HG03469 (cell line): ENCODE data around the gene KIN.
"Not testable (repeated sequence)": the region's sequence is repeated elsewhere in the genome, so short reads cannot be mapped to it uniquely, and the experiment has no call there.

Source experiments
- ATAC-seq: cut with Tn5 transposase; IDR thresholded peaks from one replicate; pipeline ENCODE4 v1.9.1; 2021; ENCODE audit warnings: mild to moderate bottlenecking, moderate library complexity, moderate number of reproducible peaks; ENCODE audit not compliant: unreplicated experiment

KIN gene, protein sequence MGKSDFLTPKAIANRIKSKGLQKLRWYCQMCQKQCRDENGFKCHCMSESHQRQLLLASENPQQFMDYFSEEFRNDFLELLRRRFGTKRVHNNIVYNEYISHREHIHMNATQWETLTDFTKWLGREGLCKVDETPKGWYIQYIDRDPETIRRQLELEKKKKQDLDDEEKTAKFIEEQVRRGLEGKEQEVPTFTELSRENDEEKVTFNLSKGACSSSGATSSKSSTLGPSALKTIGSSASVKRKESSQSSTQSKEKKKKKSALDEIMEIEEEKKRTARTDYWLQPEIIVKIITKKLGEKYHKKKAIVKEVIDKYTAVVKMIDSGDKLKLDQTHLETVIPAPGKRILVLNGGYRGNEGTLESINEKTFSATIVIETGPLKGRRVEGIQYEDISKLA

DNA sequence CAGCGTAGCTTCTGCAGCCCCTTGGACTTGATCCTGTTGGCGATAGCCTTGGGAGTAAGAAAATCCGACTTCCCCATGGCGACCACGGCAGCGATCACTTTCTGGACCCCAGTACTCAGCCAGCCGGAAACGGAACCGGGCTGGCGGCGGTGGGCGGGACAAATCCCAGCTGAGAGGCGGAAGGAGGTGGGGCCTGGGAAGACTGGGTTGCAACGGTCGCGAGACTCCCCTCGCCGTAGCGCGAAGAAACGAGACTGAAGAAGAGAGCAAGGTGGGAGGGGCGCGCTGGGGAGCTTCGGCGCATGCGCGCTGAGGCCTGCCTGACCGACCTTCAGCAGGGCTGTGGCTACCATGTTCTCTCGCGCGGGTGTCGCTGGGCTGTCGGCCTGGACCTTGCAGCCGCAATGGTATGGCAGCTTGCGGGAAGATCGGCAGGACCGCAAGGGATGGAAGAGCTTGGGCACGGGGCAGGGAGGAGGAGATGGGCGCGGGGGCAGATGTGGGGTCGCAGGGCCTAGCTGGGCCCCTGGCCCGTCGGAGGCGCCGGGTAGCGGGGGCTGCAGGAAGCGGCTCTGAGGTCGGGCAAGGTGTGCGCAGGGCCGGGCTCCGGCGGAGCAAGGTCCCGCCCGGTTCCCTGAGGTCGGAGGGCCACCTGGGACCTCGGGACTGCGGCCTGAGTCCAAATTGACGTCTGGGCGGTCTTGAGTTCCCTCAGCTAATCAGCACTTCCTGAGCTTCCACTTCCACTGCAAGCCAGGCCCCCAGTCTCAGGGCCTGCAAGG, at the start of gene KIN, which contains the start of gene ATP5F1C:
Gene KIN, minus strand, starts transcription at position 137 of the 782 bp plus-strand sequence. Its CDS starts 60 bp downstream, at position 77.
Gene ATP5F1C, plus strand, starts transcription at position 321 of the 782 bp plus-strand sequence. Its CDS starts 31 bp downstream, at position 352.
- ATAC-seq: peak; percentile 92

DNA sequence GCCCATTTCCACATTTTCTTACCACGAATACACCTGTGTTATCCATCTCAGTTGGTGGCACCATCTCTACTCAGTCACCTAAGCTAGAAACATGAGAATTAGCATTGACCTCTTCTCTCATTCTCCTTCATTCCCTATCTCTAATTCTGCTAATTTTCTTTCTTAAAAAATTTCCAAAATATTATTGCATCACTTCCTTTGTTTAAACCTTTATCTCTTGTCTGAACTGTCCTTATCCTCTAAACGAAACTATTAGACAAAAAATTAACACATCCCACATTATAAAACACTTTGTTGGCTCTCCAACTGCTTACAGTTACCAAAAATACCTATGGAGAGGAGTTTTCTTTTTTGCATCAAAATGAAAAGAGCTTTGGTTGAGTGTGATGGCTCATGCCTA, 48.8 kb upstream of the KIN start:
- ATAC-seq: no peak

DNA sequence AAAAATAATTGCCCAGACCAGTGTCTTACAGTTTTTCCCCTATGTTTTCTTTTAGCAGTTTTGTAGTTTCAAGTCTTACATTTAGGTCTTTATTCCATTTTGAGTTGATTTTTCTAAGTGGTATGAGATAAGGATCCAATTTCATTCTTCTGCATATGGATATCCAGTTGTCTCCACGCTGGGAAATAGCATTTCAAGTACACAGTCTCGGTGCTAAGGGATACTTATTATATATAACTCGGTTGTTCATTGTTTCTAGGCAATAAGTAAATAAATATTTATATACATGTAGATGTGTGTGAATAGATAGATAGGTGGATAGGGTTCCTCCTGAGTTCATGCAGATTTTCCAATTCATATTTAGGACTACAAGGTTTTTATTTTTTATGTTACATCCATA, 46.5 kb upstream of the KIN start:
- no peak for ATAC-seq

DNA sequence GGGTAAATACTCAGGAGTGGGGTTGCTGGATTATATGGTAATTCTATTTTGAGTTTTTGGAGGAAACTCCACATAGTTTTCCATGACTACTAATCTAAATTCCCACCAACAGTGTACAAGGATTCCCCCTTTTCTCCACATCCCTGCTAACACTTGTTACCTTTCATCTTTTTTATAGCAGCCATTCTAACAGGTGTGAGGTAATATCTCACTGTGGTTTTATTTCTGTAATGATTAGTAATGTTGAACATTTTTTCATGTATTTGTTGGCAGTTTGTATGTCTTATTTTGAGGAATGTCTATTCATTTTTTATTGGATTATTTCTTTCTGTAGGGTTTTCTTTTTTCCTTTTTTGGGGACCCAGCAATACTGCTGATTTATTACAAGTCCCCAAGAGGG, 45.4 kb upstream of the KIN start:
- no peak for ATAC-seq

DNA sequence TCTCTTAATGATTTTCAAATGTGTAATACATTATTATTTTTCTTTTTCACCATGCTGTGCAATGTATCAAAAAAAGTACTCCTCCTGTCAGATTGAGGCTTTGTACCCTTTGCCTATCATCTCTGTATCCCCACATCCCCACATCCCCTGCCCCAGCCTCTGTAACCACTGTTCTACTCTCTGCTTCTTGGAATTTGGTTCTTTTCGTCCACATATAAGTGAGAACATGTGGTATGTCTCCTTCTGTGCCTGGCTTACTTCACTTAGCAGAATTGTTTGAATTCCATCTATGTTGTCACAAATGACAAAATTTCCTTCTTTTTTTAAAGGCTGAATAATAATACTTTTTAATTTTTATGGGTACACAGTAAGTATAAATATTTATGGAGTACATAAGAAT, 44.3 kb upstream of the KIN start:
- no peak for ATAC-seq

DNA sequence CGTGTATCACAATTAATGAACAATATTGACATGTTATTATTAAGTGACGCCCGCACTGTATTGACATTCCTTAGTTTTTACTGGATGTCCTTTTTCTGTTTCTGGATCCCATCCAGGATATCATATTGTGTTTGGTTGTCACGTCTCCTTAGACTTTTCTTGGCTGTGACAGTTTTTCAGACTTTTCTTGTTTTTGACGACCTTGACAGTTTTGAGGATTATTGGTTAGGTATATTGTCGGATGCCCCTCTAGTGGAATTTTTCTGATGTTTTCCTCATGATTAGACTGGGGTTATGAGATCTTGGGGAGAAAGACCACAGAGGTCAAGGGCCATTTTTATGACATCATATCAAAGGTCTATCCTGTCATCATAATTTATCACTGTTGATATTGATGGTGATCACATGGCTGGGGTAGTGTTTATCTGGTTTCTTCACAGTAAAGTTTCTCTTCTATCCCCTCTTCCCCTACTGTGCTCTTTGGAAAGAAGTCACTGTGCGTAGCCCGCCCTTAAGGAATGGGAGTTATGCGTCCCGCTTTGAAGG, 41.6 kb upstream of the KIN start:
- ATAC-seq: no peak

DNA sequence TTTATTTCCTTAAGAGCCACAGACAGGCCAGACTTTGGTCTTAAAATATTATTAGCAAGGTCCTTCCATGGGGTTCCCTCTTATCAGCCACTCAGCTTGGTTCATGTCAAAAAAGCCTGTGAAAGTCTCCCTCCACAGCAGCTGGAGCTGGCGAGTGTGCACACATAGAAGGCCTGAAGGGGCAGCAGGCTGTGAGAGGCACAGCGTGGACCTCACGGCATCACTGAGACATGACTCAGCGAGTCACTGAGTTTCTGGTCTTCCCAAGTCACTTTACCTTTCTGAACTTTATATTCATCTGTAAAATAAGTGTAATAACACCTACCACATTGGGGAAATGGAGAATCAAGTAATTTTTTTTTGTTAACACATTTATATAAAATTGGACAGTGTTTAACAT, 39.2 kb upstream of the KIN start:
- ATAC-seq: no peak

DNA sequence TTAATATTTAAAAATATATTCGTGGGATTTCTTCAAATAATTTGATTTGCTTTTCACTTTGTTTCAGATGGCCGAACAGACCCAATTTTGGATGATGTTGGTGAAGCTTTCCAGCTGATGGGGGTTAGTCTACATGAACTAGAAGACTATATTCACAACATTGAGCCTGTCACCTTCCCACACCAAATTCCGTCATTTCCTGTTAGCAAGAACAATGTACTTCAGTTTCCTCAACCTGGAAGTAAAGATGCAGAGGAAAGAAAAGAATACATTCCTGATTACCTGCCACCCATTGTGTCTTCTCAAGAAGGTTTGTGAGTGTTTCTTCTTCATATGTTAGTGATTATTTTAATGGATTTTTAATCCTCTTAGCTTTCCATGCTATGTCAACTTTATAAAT, 36.5 kb upstream of the KIN start:
- no peak for ATAC-seq

DNA sequence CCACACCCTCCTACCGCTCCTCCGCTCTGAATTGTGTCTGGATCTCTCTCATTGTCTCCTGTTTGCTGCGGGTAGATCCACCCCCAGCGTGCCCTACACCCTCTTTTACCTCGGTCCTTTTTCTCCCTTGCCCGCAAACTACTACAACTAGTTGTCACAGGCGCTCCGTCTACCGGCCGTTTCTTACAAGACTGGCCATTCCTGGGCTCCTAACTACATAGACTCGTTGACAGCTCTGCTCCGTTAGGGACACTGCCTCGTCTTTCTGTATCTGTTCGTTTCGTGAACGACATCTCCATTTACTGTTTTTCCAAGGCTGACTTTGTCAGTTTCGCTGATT, 31.3 kb upstream of the KIN start:
- ATAC-seq: peak; percentile 30

DNA sequence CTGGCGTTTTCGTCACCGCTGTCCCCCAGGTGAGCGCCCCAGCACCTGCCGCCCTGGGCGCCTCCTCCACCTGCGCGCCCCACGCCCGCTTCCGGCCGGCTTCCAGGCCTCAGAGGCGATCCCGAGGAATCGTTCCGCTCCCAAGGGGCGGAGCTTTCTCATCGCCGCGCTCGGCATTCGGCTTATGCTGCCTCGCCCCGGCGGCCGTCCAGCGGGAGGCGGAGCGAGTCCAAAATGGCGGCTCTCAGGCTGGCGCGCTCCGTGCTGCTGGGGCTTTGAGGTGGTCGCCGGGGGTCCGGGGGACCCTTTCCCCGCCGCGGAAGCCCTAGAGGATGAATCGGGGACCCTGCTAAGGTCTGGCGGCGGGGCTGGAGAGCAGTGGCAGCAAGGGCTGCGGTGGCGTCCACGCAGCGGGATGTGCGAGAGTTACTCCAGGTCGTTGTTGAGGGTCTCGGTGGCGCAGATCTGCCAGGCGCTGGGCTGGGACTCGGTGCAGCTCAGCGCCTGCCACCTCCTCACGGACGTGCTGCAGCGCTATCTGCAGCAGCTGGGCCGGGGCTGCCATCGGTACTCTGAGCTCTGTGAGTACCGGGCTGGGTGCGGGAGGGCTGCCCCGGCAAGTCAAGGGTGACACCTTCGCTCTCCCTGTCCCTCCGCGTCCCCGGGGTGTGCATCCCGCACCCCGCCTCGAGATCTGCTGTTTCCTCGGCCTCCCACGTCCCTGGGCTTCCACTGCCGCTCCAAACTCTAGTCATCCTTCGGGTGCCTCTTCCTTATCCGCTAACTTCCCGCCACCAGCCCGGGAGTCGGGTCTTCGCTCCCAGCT, 30.7 kb upstream of the KIN start, which contains the start of gene TAF3:
Gene TAF3, plus strand, starts transcription at position 211 of the 826 bp plus-strand sequence. Its CDS starts 205 bp downstream, at position 416.
- peak; percentile 73 for ATAC-seq

DNA sequence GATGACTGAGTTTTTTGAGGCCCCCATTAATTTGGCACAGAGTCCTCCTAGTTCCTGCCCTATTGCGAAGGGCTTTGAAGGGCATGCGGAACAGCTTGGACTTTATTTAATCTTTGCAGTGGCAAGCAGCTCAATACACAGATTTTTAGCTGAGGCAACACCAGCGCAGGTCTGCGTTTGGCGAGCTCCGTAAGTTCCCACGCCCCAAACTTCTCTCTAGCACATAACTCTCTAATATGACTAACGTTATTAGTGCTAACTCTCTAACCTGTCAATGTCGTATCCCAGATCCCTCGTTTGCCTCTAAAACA, 30.1 kb upstream of the KIN start:
- peak; percentile 11 for ATAC-seq

DNA sequence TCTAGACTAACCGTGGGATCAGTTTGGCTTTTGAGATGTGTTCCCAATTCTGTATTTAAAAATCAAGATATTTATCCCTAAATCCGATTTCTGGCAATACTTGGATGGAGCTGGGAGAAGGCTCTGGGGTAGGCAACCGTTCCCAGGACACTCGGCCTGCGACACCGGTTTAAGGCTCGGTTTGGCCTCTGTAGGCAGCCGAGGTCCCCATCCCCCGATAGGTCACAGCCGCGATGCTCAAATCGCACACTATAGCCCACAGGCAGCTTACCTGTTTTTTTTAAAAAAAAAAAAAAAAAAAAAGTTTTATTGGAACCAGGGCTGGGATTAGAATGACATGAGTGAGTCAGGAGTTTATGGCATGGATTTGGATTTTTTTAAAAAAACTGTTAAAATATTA, 29.8 kb upstream of the KIN start:
- no peak for ATAC-seq

DNA sequence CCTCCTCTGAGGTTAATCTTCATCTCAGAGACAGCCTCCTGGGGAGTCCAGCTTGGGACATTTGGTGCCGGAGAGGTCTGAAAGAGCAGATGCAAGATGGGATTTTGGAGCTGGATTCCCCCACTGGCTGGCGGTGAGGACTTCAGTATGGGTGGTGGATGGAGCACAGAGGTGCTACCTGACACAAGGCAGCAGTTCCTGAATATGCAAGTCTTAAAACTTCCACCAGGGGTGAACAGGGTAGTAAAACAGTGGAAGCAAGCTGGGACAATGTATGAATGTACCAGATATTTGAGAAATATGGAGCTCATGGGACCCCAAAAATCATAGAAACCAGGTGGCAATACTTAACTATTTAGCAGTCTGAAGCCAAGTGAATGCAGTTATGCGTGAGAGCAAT, 25.7 kb upstream of the KIN start:
- ATAC-seq: no peak

DNA sequence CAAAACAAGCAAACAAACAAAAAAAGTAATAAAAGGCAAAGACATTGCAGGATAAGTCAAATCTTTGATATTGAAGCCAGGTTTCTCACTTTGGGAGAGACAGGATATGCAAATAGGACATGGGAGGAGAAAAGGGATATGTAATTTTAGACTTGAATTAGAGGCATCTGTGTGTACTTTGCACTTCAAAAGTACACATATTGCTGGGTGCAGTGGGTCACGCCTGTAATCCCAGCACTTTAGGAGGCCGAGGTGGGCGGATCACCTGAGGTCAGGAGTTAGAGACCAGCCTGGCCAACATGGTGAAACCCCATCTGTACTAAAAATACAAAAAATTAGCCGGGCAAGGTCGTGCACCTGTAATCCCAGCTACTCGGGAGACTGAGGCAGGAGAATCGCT, 23.9 kb upstream of the KIN start:
- ATAC-seq: not testable (repeated sequence)

DNA sequence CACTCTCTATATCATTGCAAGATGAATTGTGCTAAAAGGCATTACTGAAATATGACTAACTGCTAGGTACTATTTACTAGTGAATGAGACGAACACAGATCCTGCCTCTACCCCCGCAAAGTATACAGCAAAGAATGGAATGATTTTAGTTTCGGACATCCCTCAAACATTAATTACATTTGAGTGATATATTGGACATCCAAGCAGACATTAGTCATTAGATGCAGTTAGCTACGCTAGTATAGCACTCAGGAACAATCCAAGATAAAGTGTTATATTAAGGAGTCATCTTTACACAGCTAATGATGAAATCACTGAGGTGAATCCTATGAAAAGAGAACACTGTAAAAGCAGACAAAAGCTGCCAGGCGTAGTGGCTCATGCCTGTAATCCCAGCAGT, 23.2 kb upstream of the KIN start:
- ATAC-seq: no peak

DNA sequence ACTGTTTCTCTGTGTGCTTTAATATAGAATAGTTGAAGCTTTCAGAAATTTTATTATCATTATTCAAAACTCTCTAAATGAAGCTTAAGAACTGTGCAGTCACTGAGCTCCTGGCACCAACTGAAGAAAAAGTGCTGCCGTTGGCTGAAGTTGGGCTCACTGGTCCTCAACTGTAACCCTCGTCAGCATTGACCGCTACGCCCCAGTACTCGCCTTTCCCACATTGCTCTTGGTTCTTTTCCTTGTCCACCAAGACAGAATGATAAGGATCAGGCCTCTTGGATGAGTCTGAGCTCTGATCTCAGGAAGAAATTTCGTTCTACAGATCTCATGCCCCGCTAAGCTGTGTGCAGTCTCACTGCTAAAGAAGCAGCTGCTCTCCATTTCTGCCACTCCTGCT, 22.6 kb upstream of the KIN start:
- ATAC-seq: no peak

DNA sequence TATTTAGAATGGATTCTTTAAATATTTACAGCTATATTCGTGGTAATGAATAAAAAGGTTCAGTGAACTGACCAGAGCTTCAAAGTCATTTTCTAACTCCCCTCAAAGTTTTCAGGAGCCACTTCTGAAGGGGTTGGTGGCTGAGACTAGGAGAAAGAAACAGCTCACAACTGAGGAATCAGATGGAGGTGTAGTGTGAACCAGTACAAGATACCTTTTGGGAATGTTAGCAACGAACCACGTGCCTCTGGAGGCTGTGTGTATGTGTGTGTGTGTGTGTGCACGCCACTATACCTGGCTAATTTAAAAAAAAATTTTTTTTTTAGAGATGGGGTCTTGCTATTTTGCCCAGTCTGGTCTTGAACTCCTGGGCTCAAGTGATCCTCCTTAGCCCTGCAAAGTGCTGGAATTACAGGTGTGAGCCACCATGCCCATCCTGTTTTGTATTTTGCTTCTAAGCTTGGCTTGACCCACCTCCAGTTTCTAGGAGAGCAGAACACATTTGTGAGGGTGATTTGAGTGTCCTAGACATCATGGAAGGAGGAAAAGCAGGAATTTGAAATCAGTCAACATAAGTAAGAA, 21.0 kb upstream of the KIN start:
- no peak for ATAC-seq

DNA sequence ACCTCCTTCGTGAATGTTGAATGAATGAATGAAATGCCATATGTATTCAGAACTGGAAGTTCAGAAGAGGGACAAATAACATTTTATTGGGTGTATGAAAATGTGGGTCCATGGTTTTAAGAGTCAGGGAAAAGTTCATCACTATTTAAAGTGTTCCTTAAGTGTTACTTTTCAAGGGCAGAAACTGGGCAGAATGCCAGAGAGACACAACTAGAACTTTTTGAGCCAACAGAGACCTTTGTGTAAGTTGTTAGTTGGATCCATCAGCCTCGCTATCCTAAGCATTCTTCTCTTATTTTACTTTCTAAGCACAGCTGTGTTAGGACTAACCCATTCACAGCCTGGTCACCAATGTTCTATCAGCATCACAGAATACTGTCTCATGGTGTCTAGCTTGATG, 16.9 kb upstream of the KIN start:
- ATAC-seq: no peak

DNA sequence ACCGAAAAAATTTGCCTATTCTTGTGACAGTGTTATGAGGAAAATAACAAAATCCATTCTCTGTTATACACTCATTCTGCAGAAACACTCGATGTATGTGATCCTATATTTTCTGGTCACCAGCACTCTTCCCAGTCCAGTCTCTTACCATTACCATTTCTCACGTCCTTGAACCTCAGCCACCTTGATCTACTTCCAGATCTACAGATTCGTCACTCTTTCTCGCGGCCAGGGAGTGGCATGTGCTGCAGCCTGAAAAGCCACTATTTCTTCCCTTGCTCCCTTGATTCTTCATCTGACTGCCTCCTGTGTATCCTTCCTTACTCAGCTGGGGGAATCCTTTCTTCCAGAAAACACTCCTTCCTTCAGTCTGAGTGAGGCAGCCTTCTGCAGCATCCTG, 16.4 kb upstream of the KIN start:
- no peak for ATAC-seq

DNA sequence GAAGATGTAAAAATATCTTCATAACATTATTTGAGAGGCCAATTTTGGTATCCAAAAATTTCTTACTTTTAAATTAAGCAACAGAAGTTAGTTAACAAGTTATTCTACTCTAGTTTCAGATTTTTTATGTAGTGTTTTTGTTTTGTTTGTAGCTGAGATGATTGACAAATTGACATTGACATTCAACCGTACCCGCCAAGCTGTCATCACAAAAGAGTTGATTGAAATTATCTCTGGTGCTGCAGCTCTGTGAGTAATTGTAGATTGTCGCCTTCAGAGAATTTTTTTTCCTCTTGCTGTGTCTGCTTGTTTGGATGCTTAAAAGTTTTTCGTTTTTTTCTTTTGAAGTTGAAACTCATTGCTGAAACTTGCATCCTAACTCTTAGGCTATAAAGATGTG, 14.8 kb upstream of the KIN start:
- ATAC-seq: no peak

DNA sequence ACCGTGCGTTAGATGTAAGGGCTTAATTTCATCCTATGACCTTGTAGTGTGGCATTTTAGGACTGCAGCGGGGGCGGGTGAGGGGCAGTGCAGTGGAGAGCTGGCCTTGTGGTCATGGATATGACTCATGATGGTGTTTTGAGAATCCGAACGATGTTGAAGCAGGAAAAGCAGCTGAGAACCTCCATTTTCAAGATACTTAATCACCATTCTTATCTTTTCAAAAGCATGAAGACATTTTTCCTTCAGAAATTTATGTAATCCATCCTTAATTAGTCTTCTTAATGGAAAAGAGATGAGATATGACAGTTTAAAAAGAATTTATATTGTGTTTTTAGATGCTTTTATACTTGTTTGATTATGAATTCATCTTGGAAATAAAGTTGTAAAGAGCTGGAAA, 9.8 kb upstream of the KIN start:
- no peak for ATAC-seq
